Measurements from ENCODE around the gene GATAD2A.

The GATAD2A gene

GRCh38 chr19:19514881-19515641 lies 109.6 kb downstream of the GATAD2A start, which contains the start of gene TSSK6:
Gene TSSK6, minus strand, starts transcription at chr19:19515548. Its CDS starts 121 bp downstream, at chr19:19515427.
- DNase-seq, result no peak

GRCh38 chr19:19515642-19516519 lies 110.4 kb downstream of the GATAD2A start, which contains the start of gene NDUFA13:
Gene NDUFA13, plus strand, starts transcription at chr19:19516225. Its CDS starts 14 bp downstream, at chr19:19516239.
- DNase-seq, result peak; percentile 76 to 79

GRCh38 chr19:19517235-19517619 lies 111.8 kb downstream of the GATAD2A start:
- DNase-seq, result no peak

GRCh38 chr19:19520989-19521388 lies 115.5 kb downstream of the GATAD2A start:
- no peak for DNase-seq

GRCh38 chr19:19523177-19523576 lies 117.7 kb downstream of the GATAD2A start:
- no peak for DNase-seq

GRCh38 chr19:19524053-19524452 lies 118.6 kb downstream of the GATAD2A start:
- DNase-seq, result no peak

GRCh38 chr19:19525611-19526380 lies 120.3 kb downstream of the GATAD2A start:
- no peak for DNase-seq

- DNase-seq, result no peak
These were observed 121.3 kb downstream of the GATAD2A start for GRCh38 chr19:19526581-19527370.

- DNase-seq, result no peak
These were observed 121.8 kb downstream of the GATAD2A start for GRCh38 chr19:19527371-19527656.

- no peak for DNase-seq
These were observed 122.5 kb downstream of the GATAD2A start for GRCh38 chr19:19527674-19528625.

GRCh38 chr19:19528721-19529490 lies 123.4 kb downstream of the GATAD2A start, which contains the start of gene YJEFN3:
Gene YJEFN3, plus strand, starts transcription at chr19:19528911. Its CDS starts 22 bp downstream, at chr19:19528933.
- DNase-seq, result no peak

GRCh38 chr19:19529783-19530422 lies 124.4 kb downstream of the GATAD2A start:
- no peak for DNase-seq

- no peak for DNase-seq
These were observed 124.9 kb downstream of the GATAD2A start for GRCh38 chr19:19530423-19530804.

GRCh38 chr19:19530889-19531288 lies 125.4 kb downstream of the GATAD2A start:
- no peak for DNase-seq

- DNase-seq, result peak; percentile 21 to 40
These were observed 126.7 kb downstream of the GATAD2A start for GRCh38 chr19:19531951-19532805.

- no peak for DNase-seq
These were observed 127.6 kb downstream of the GATAD2A start for GRCh38 chr19:19532806-19533701.

GRCh38 chr19:19533841-19534240 lies 128.4 kb downstream of the GATAD2A start:
- DNase-seq, result no peak

Measured in AML-193 (cell line).